HL-60 (cell line): ENCODE results near the gene AGPAT1.

ENCODE experiments used
- DNase-seq, 2 experiments: peaks; one replicate each; pipeline ENCODE4 v3.0.0-alpha.2; 2010 to 2020; ENCODE audit warnings: low read depth in 1 of 2, low spot score in 1 of 2
- H3K27ac ChIP-seq: fragments of 250-450 bp; sonication (Bioruptor Pico); replicated peaks from 2 replicates; pipeline ENCODE4 v1.5.1; 2020; ENCODE audit warnings: mild to moderate bottlenecking, moderate library complexity
- H3K27me3 ChIP-seq: fragments of 250-450 bp; sonication (Bioruptor Pico); 2 replicates; pipeline ENCODE4 v1.5.1; 2021; ENCODE audit warnings: mild to moderate bottlenecking, moderate library complexity; ENCODE audit not compliant: insufficient read depth, poor library complexity, severe bottlenecking
- H3K4me3 ChIP-seq: replicated peaks from 2 replicates; pipeline ENCODE4 v1.5.1; 2011; ENCODE audit warnings: mild to moderate bottlenecking, control low read depth, low read length; ENCODE audit not compliant: insufficient read depth
- GABPA ChIP-seq: IDR thresholded peaks from 2 replicates; pipeline ENCODE4 v1.6.1; 2012; ENCODE audit warnings: low read depth
- POLR2AphosphoS5 ChIP-seq: IDR thresholded peaks from 2 replicates; pipeline ENCODE4 v1.6.1; 2012; ENCODE audit warnings: low read depth
- SPI1 ChIP-seq: IDR thresholded peaks from 2 replicates; pipeline ENCODE4 v1.6.1; 2012; ENCODE audit warnings: low read depth, mild to moderate bottlenecking, borderline replicate concordance
- TF ChIP-seq, protein P1 (sequence below): IDR thresholded peaks from one replicate; pipeline ENCODE4 v1.5.1; 2011; ENCODE audit warnings: low read length, control low read depth, inconsistent platforms; ENCODE audit not compliant: insufficient read depth
- TF ChIP-seq, protein P2 (sequence below): IDR thresholded peaks from 2 replicates; pipeline ENCODE4 v1.6.1; 2012; ENCODE audit warnings: low read depth; ENCODE audit not compliant: insufficient replicate concordance

Gene AGPAT1

DNA sequence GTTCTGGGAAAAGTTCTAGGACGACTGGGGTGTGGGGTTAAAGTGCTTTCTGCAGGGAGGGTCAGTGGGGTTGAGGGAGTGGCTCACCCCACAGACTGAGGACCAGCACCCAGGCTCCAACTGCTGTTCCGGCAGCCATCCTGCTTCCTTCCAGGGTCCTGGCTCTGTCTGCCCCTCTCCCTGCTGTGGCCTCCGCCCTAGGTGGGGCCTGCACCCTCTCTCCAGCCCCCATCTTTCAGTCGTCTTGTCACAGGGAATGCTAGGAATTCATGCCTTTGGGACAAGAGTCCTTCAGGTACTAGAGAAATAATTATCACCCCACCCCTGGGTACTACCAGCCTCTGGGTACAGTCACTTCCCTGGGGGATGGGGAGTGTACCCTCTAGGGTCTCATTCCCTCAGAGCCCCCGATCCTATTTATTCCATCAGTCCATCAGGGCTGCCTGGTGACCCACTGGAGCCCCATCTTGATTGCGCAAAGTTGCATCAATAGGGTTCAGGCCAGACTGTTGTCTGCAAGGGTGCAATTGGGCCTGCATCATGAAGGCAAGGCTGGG, 8.3 kb upstream of the AGPAT1 start, which contains the start of gene AGER:
AGER (minus strand) TSS at position 170 of the 557 bp plus-strand sequence; CDS start at position 139, 31 bp downstream.
- DNase-seq = no peak
- Histone ChIP-seq H3K27me3 (no peaks in the 10 kb centered on the region), H3K4me3 (no peak within 1 kb of the TSS), H3K27ac (no peak within 1 kb of the TSS)
- TF ChIP-seq GABPA (no peak), SPI1 (no peak), POLR2AphosphoS5 (no peak)
- TF ChIP-seq, protein P1, sequence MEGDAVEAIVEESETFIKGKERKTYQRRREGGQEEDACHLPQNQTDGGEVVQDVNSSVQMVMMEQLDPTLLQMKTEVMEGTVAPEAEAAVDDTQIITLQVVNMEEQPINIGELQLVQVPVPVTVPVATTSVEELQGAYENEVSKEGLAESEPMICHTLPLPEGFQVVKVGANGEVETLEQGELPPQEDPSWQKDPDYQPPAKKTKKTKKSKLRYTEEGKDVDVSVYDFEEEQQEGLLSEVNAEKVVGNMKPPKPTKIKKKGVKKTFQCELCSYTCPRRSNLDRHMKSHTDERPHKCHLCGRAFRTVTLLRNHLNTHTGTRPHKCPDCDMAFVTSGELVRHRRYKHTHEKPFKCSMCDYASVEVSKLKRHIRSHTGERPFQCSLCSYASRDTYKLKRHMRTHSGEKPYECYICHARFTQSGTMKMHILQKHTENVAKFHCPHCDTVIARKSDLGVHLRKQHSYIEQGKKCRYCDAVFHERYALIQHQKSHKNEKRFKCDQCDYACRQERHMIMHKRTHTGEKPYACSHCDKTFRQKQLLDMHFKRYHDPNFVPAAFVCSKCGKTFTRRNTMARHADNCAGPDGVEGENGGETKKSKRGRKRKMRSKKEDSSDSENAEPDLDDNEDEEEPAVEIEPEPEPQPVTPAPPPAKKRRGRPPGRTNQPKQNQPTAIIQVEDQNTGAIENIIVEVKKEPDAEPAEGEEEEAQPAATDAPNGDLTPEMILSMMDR = no peak
- TF ChIP-seq, protein P2, sequence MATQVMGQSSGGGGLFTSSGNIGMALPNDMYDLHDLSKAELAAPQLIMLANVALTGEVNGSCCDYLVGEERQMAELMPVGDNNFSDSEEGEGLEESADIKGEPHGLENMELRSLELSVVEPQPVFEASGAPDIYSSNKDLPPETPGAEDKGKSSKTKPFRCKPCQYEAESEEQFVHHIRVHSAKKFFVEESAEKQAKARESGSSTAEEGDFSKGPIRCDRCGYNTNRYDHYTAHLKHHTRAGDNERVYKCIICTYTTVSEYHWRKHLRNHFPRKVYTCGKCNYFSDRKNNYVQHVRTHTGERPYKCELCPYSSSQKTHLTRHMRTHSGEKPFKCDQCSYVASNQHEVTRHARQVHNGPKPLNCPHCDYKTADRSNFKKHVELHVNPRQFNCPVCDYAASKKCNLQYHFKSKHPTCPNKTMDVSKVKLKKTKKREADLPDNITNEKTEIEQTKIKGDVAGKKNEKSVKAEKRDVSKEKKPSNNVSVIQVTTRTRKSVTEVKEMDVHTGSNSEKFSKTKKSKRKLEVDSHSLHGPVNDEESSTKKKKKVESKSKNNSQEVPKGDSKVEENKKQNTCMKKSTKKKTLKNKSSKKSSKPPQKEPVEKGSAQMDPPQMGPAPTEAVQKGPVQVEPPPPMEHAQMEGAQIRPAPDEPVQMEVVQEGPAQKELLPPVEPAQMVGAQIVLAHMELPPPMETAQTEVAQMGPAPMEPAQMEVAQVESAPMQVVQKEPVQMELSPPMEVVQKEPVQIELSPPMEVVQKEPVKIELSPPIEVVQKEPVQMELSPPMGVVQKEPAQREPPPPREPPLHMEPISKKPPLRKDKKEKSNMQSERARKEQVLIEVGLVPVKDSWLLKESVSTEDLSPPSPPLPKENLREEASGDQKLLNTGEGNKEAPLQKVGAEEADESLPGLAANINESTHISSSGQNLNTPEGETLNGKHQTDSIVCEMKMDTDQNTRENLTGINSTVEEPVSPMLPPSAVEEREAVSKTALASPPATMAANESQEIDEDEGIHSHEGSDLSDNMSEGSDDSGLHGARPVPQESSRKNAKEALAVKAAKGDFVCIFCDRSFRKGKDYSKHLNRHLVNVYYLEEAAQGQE = no peak

DNA sequence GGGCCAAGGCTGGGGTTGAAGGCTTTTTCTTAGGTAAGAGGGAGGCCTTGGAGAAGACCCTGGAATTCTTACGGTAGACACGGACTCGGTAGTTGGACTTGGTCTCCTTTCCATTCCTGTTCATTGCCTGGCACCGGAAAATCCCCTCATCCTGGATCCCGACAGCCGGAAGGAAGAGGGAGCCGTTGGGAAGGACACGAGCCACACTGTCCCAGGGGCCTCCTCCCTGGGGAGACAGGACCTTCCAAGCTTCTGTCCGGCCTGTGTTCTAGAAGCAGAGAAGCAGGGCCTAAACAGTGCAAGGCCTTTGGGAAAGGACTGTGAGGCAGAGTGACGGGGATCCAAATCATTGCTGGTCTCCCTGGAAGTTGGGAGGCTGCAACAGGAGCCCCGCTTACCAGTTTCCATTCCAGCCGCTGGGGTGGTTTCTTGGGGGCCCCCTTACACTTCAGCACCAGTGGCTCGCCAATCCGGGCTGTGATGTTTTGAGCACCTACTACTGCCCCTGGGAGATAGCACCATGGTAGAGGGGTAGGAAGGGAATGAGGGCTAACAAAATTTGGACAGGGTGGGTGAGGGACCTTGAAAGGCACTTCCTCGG, 7.7 kb upstream of the AGPAT1 start:
- DNase-seq = no peak
- TF ChIP-seq, protein P2 = no peak
- TF ChIP-seq, protein P1 = no peak
- TF ChIP-seq SPI1 (no peak), POLR2AphosphoS5 (no peak), GABPA (no peak)
- Histone ChIP-seq H3K27ac (no peak overlapping the region), H3K27me3 (no peaks in the 10 kb centered on the region), H3K4me3 (no peak overlapping the region)

DNA sequence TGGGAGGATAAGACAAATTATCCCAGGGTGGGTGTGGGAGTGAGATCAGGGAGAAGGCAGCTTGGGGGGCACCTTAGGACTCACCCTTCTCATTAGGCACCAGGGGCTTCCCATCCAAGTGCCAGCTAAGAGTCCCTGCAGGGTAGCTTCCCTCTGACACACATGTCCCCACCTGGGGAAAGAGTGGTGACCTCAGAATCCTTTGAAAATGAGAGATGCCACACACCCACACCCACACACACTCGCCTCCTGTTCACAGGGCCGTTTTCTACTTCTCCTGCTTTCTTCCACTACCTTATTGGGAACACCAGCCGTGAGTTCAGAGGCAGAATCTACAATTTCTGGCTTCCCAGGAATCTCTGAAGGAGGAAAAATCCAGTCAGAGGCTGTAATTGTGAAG, 7.1 kb upstream of the AGPAT1 start:
- no peak overlapping the region for H3K4me3 ChIP-seq
- no peaks in the 10 kb centered on the region for H3K27me3 ChIP-seq
- TF ChIP-seq SPI1 (no peak), POLR2AphosphoS5 (no peak), GABPA (no peak)
- TF ChIP-seq, protein P1 = no peak
- TF ChIP-seq, protein P2 = no peak
- DNase-seq = no peak
- H3K27ac ChIP-seq = no peak overlapping the region
